Osteocyte (in vitro differentiated cells): ENCODE results near the gene YEATS4. TPM values are rescaled to one million over a fixed set of nuclear protein-coding genes. Genes with fewer than 3 reads are reported as not detected.
A peak's percentile ranks its signal among the peaks of the same experiment; 100 is the strongest.
"Not testable (repeated sequence)": the region's sequence is repeated elsewhere in the genome, so short reads cannot be mapped to it uniquely, and the experiment has no call there.

Source experiments
- DNase-seq: peaks from one replicate; pipeline ENCODE4 v3.0.0; 2021; ENCODE audit warnings: mixed read lengths; ENCODE audit not compliant: unreplicated experiment; ENCODE audit errors: extremely low spot score
- H3K27ac Mint-ChIP-seq: one replicate; pipeline ENCODE4 v1.8.0; 2021; ENCODE audit warnings: mild to moderate bottlenecking, mixed read lengths; ENCODE audit not compliant: unreplicated experiment
- H3K27me3 Mint-ChIP-seq: one replicate; pipeline ENCODE4 v1.8.0; 2021; ENCODE audit warnings: mixed read lengths; ENCODE audit not compliant: unreplicated experiment
- H3K36me3 Mint-ChIP-seq: one replicate; pipeline ENCODE4 v1.8.0; 2021; ENCODE audit warnings: mixed read lengths; ENCODE audit not compliant: unreplicated experiment
- H3K4me1 Mint-ChIP-seq: one replicate; pipeline ENCODE4 v1.8.0; 2021; ENCODE audit warnings: mixed read lengths; ENCODE audit not compliant: unreplicated experiment
- H3K4me3 Mint-ChIP-seq: one replicate; pipeline ENCODE4 v1.8.0; 2021; ENCODE audit warnings: mild to moderate bottlenecking, moderate library complexity, mixed read lengths; ENCODE audit not compliant: unreplicated experiment
- H3K9me3 Mint-ChIP-seq: one replicate; pipeline ENCODE4 v1.8.0; 2021; ENCODE audit warnings: mixed read lengths; ENCODE audit not compliant: unreplicated experiment
- CTCF ChIP-seq: fragments of 200-600 bp; sonication (generic); IDR thresholded peaks from 2 replicates; pipeline ENCODE4 v1.5.0; 2021; ENCODE audit warnings: antibody characterized with exemption, mild to moderate bottlenecking, moderate library complexity
- long read RNA-seq: library from polyadenylated mRNA; unstranded; transcript quantifications from one replicate; pipeline ENCODE4 v2.0.0, GENCODE V29; 2021
- total RNA-seq: library from RNA; stranded (reverse); gene quantifications from 2 replicates; pipeline ENCODE4 v1.2.1, GENCODE V29; 2021

Gene YEATS4
- total RNA-seq, result 15.9 and 17.6 TPM in 2 replicates
- long read RNA-seq, transcript YEATS4-202 (5 exons, 1,100 nt), result minor isoform, 7 of 89 reads
- long read RNA-seq, transcript YEATS4-201 (7 exons, 1,434 nt), result major isoform, 74 of 89 reads
- long read RNA-seq, partial matches to known transcripts, result 0 of 89 reads
- long read RNA-seq, other reads (novel, unspliced or antisense), result 8 of 89 reads

- Mint-ChIP-seq H3K4me3 (peak within 1 kb of the TSS; percentile 85), H3K27me3 (peaks cover 3% of the 10 kb centered on the region), H3K27ac (peak within 1 kb of the TSS; percentile 89), H3K9me3 (no peaks in the 10 kb centered on the region), H3K4me1 (peaks cover 20% of the 10 kb centered on the region), H3K36me3 (peaks cover 4% of the 10 kb centered on the region)
- peak; percentile 95 for DNase-seq
- TF ChIP-seq CTCF, result no peak
Observed at GRCh38 chr12:69359531-69360347, at the start of gene YEATS4. TSS of gene YEATS4 (plus strand) at chr12:69359743. CDS start at chr12:69359973, 230 bp downstream.

DNA sequence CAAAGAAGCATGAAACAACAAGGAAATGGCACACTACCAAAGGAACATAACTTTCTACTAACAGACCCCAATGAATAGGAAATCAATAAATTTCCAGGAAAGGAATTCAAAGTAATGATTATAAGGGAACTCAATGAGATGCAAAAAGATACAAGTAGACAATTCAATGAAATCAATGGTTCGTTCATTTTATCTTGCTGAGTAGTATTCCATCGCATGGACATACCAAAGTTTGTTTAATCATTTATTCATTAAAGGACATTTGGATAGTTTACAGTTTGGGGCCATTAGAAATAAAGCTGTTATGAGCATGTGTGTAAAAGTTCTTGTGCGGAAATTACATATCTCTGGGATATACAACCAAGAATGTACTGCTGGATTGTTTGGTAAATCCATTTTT lies 46.3 kb upstream of the YEATS4 start:
- peaks cover 6% of the 10 kb centered on the region for H3K9me3 Mint-ChIP-seq
- no peak overlapping the region for H3K4me3 Mint-ChIP-seq
- no peaks in the 10 kb centered on the region for H3K4me1 Mint-ChIP-seq
- peaks cover 14% of the 10 kb centered on the region for H3K27me3 Mint-ChIP-seq
- H3K36me3 Mint-ChIP-seq, result no peaks in the 10 kb centered on the region
- H3K27ac Mint-ChIP-seq, result no peak overlapping the region
- no peak for DNase-seq
- TF ChIP-seq CTCF, result no peak

- H3K4me3 Mint-ChIP-seq, H3K4me1 Mint-ChIP-seq, DNase-seq, H3K36me3 Mint-ChIP-seq, H3K27ac Mint-ChIP-seq: not testable (repeated sequence)
- peaks cover 27% of the 10 kb centered on the region for H3K27me3 Mint-ChIP-seq
- H3K9me3 Mint-ChIP-seq, result peaks cover 14% of the 10 kb centered on the region
Observed at GRCh38 chr12:69316784-69317183, 42.8 kb upstream of the YEATS4 start.

GRCh38 chr12:69317233-69317632 lies 42.3 kb upstream of the YEATS4 start:
- Mint-ChIP-seq H3K9me3 (peaks cover 14% of the 10 kb centered on the region), H3K27me3 (peaks cover 27% of the 10 kb centered on the region)
- not testable (repeated sequence) for DNase-seq, H3K36me3 Mint-ChIP-seq, H3K4me1 Mint-ChIP-seq, H3K4me3 Mint-ChIP-seq, H3K27ac Mint-ChIP-seq

DNA sequence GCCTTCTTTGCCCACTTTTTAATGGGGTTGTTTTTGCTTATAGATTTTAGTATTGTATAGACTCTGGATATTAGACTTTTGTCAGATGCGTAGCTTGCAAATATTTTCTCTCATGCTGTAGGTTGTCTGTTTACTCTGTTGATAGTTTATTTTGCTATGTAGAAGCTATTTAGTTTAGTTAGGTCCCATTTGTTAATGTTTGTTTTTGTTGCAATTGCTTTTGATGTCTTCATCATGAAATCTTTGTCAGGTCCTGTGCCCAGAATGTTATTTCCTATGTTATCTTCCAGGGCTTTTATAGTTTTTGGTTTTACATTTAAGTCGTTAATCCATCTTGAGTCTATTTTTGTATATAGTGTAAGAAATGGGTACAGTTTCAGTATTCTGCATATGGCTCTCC lies 41.3 kb upstream of the YEATS4 start:
- TF ChIP-seq CTCF, result no peak
- Mint-ChIP-seq H3K4me1 (no peaks in the 10 kb centered on the region), H3K9me3 (peaks cover 10% of the 10 kb centered on the region), H3K4me3 (no peak overlapping the region), H3K27me3 (peaks cover 30% of the 10 kb centered on the region), H3K36me3 (no peaks in the 10 kb centered on the region), H3K27ac (no peak overlapping the region)
- no peak for DNase-seq

- Mint-ChIP-seq H3K4me1 (no peaks in the 10 kb centered on the region), H3K4me3 (no peak overlapping the region), H3K27me3 (peaks cover 47% of the 10 kb centered on the region), H3K9me3 (peaks cover 8% of the 10 kb centered on the region), H3K36me3 (no peaks in the 10 kb centered on the region), H3K27ac (no peak overlapping the region)
- no peak for DNase-seq
- TF ChIP-seq CTCF, result no peak
Observed at GRCh38 chr12:69321351-69321750, 38.2 kb upstream of the YEATS4 start.
